ENCODE results near the gene C1orf185.

C1orf185 gene

DNA sequence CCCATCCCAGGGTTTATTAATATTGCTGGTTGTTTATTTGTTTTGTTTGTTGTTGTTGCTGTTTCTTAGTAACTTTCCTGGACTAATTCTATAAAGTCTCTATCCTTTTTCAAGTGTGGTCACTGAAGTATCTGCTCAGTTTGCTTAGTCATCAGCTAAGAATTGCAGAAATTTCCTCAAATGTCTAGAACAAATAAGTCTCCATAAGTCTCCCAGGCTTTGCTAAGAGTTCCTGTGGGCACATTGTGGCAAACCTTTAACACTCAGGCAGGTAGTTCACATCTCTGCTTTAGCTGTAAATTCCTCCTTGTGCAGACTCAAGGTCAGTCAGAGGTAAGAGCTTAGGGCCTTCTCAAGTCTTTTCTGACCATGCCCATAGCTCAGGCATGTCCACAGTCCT lies 38.9 kb upstream of the C1orf185 start:
- Histone ChIP-seq H3K27ac (ENCODE audit: low read depth, low read length, poor library complexity, severe bottlenecking) (no peak overlapping the region), H2AFZ (ENCODE audit: low read length) (no peak overlapping the region), H3K9me3 (ENCODE audit: low read length) (0 out of 2 replicates have a peak, but pooled peaks cover 4% of the 10 kb centered on the region), H3K79me2 (ENCODE audit: insufficient read depth, low read length) (no peaks in the 10 kb centered on the region), H3K9ac (ENCODE audit: low read length) (no peak overlapping the region), H3K4me3 (ENCODE audit: low read depth, low read length, poor library complexity, severe bottlenecking) (no peak overlapping the region), H3K36me3 (ENCODE audit: insufficient read depth, low read length) (no peaks in the 10 kb centered on the region), H3F3A (ENCODE audit: insufficient read depth, low read length) (no peaks in the 10 kb centered on the region), H3K27me3 (ENCODE audit: insufficient read depth, low read length) (no peaks in the 10 kb centered on the region), H3K9me2 (ENCODE audit: low read depth, low read length) (no peaks in the 10 kb centered on the region), H3K4me2 (ENCODE audit: low read length) (no peak overlapping the region), H3K4me1 (ENCODE audit: insufficient read depth, low read length, severe bottlenecking) (no peaks in the 10 kb centered on the region), H4K20me1 (ENCODE audit: insufficient read depth, low read length) (no peaks in the 10 kb centered on the region)
- TF ChIP-seq EZH2 (IDR thresholded peaks at IDR 0.05; ENCODE audit: borderline replicate concordance, low read length): no peak
- TF ChIP-seq, protein P1, sequence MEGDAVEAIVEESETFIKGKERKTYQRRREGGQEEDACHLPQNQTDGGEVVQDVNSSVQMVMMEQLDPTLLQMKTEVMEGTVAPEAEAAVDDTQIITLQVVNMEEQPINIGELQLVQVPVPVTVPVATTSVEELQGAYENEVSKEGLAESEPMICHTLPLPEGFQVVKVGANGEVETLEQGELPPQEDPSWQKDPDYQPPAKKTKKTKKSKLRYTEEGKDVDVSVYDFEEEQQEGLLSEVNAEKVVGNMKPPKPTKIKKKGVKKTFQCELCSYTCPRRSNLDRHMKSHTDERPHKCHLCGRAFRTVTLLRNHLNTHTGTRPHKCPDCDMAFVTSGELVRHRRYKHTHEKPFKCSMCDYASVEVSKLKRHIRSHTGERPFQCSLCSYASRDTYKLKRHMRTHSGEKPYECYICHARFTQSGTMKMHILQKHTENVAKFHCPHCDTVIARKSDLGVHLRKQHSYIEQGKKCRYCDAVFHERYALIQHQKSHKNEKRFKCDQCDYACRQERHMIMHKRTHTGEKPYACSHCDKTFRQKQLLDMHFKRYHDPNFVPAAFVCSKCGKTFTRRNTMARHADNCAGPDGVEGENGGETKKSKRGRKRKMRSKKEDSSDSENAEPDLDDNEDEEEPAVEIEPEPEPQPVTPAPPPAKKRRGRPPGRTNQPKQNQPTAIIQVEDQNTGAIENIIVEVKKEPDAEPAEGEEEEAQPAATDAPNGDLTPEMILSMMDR (IDR thresholded peaks at IDR 0.05; ENCODE audit: low read length): no peak

DNA sequence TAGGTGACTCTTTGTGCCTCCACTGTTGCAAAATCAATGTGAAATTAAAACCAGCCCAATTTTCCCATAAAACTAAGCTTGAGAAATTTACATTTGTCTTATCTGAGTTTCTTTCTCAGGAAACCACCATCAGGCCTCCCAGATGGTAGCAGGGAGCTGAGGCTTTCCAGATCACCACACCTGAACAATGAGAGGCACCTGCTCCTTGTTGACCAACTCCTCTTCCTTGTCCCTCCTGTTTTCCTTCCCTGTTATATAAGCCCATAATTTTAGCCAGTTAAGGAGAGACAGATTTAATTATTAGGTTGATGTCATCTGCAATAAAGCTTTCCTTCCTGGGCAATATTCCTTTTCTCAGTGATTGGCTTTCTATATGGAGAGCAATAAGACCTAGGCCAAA lies 32.0 kb upstream of the C1orf185 start:
- H3K4me2 ChIP-seq (ENCODE audit: low read length): no peak overlapping the region
- no peak overlapping the region for H3K9ac ChIP-seq (ENCODE audit: low read length)
- H3K9me3 ChIP-seq (ENCODE audit: low read length): no peaks in the 10 kb centered on the region
- no peaks in the 10 kb centered on the region for H3K9me2 ChIP-seq (ENCODE audit: low read depth, low read length)
- H3K4me1 ChIP-seq (ENCODE audit: insufficient read depth, low read length, severe bottlenecking): no peaks in the 10 kb centered on the region
- H3F3A ChIP-seq (ENCODE audit: insufficient read depth, low read length): no peaks in the 10 kb centered on the region
- no peak overlapping the region for H3K4me3 ChIP-seq (ENCODE audit: low read depth, low read length, poor library complexity, severe bottlenecking)
- H4K20me1 ChIP-seq (ENCODE audit: insufficient read depth, low read length): no peaks in the 10 kb centered on the region
- H3K27ac ChIP-seq (ENCODE audit: low read depth, low read length, poor library complexity, severe bottlenecking): no peak overlapping the region
- H2AFZ ChIP-seq (ENCODE audit: low read length): no peak overlapping the region
- no peaks in the 10 kb centered on the region for H3K79me2 ChIP-seq (ENCODE audit: insufficient read depth, low read length)
- no peaks in the 10 kb centered on the region for H3K36me3 ChIP-seq (ENCODE audit: insufficient read depth, low read length)
- no peak for TF ChIP-seq EZH2 (IDR thresholded peaks at IDR 0.05; ENCODE audit: borderline replicate concordance, low read length)
- TF ChIP-seq, protein P1 (IDR thresholded peaks at IDR 0.05; ENCODE audit: low read length): no peak
- H3K27me3 ChIP-seq (ENCODE audit: insufficient read depth, low read length): no peaks in the 10 kb centered on the region

DNA sequence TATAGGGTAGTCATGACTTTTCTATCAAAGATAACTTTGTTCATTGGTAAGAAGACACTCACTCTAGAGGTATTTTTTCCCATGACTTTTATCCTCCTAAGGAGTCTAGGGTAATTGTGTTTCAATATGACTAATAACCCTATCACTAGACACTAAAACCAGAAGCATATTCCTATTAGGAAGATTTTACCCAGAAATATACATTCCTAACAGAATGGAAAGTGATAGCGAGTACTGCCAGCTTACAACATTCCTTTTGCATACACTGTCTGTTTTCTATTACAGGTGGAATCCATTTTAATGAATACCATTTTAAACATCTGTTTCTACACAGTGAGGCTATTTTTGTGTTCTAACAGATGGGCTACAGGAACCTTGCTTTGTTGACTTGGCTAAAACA lies 31.4 kb upstream of the C1orf185 start:
- no peak overlapping the region for H2AFZ ChIP-seq (ENCODE audit: low read length)
- H3K79me2 ChIP-seq (ENCODE audit: insufficient read depth, low read length): no peaks in the 10 kb centered on the region
- H3K4me1 ChIP-seq (ENCODE audit: insufficient read depth, low read length, severe bottlenecking): no peaks in the 10 kb centered on the region
- no peaks in the 10 kb centered on the region for H3K9me2 ChIP-seq (ENCODE audit: low read depth, low read length)
- TF ChIP-seq EZH2 (IDR thresholded peaks at IDR 0.05; ENCODE audit: borderline replicate concordance, low read length): no peak
- H3K27ac ChIP-seq (ENCODE audit: low read depth, low read length, poor library complexity, severe bottlenecking): no peak overlapping the region
- H3F3A ChIP-seq (ENCODE audit: insufficient read depth, low read length): no peaks in the 10 kb centered on the region
- no peaks in the 10 kb centered on the region for H4K20me1 ChIP-seq (ENCODE audit: insufficient read depth, low read length)
- no peaks in the 10 kb centered on the region for H3K27me3 ChIP-seq (ENCODE audit: insufficient read depth, low read length)
- H3K9me3 ChIP-seq (ENCODE audit: low read length): no peaks in the 10 kb centered on the region
- no peak overlapping the region for H3K9ac ChIP-seq (ENCODE audit: low read length)
- H3K36me3 ChIP-seq (ENCODE audit: insufficient read depth, low read length): no peaks in the 10 kb centered on the region
- no peak overlapping the region for H3K4me3 ChIP-seq (ENCODE audit: low read depth, low read length, poor library complexity, severe bottlenecking)
- no peak overlapping the region for H3K4me2 ChIP-seq (ENCODE audit: low read length)

DNA sequence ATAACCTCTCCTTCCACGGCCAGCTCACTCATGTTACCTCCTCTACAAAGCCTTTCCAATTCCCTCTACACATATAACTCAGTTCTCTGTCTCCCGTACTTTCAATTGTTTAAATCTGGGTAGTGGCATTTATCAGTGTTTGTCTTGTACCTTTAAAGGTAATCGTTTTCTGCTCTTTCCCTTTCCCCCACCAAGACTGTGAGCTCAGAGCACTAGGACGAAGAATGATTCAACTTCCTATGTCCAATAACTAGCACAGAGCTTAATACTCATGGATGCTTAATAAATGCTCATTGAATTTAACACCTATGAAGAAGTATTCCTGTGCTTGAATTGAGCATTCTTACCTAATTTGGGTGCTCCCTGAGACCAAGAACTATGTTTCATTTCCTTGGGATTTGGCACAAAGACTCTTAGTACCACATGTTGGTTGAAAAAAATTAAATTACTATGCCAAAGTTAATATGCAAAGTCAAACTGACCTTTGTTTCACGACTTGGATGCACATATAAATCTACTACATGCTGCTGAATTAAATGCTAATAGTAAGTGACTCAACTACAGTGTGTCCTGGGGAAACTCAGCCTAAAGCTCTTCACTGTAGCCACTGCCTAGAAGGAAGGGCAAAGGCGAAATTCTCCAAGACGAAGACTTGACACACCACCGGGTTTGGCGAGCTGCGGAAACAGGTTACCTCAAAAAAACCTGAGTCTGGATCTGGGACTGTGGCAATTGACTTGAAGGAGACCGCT lies 30.6 kb upstream of the C1orf185 start:
- TF ChIP-seq, protein P1 (IDR thresholded peaks at IDR 0.05; ENCODE audit: low read length): no peak
- TF ChIP-seq EZH2 (IDR thresholded peaks at IDR 0.05; ENCODE audit: borderline replicate concordance, low read length): no peak

More for the DNA sequence above, 30.6 kb upstream of the C1orf185 start:
- no peak overlapping the region for H3K4me2 ChIP-seq (ENCODE audit: low read length)
- H3K27ac ChIP-seq (ENCODE audit: low read depth, low read length, poor library complexity, severe bottlenecking): no peak overlapping the region
- H4K20me1 ChIP-seq (ENCODE audit: insufficient read depth, low read length): no peaks in the 10 kb centered on the region
- H3K36me3 ChIP-seq (ENCODE audit: insufficient read depth, low read length): no peaks in the 10 kb centered on the region
- H3K4me3 ChIP-seq (ENCODE audit: low read depth, low read length, poor library complexity, severe bottlenecking): no peak overlapping the region
- H3K9me2 ChIP-seq (ENCODE audit: low read depth, low read length): no peaks in the 10 kb centered on the region
- H2AFZ ChIP-seq (ENCODE audit: low read length): no peak overlapping the region
- no peak overlapping the region for H3K9ac ChIP-seq (ENCODE audit: low read length)
- no peaks in the 10 kb centered on the region for H3K9me3 ChIP-seq (ENCODE audit: low read length)
- H3K27me3 ChIP-seq (ENCODE audit: insufficient read depth, low read length): no peaks in the 10 kb centered on the region
- H3F3A ChIP-seq (ENCODE audit: insufficient read depth, low read length): no peaks in the 10 kb centered on the region
- H3K4me1 ChIP-seq (ENCODE audit: insufficient read depth, low read length, severe bottlenecking): no peaks in the 10 kb centered on the region
- H3K79me2 ChIP-seq (ENCODE audit: insufficient read depth, low read length): no peaks in the 10 kb centered on the region
